Fibroblast of lung (primary cell): ENCODE measurements around the gene TCP11L2. TPM values are rescaled to one million over a fixed set of nuclear protein-coding genes. Genes with fewer than 3 reads are reported as not detected.
A peak's percentile ranks its signal among the peaks of the same experiment; 100 is the strongest.

ENCODE experiments used
- DNase-seq, 2 donors: peaks; one replicate each; pipeline versions ENCODE4 v3.0.0 to v3.0.0-alpha.2; 2010; ENCODE audit warnings: low read depth in 2 of 2
- H2AFZ ChIP-seq: 2 replicates; pipeline ENCODE4 v1.5.1; 2012; ENCODE audit warnings: low read length, control low read depth, inconsistent platforms
- H3K27ac ChIP-seq: 2 replicates; pipeline ENCODE4 v1.5.1; 2011; ENCODE audit warnings: low read length, control low read depth; ENCODE audit not compliant: insufficient read depth
- H3K27me3 ChIP-seq: 2 replicates; pipeline ENCODE4 v1.5.1; 2011; ENCODE audit warnings: mild to moderate bottlenecking, low read length; ENCODE audit not compliant: control insufficient read depth, insufficient read depth
- H3K36me3 ChIP-seq: 2 replicates; pipeline ENCODE4 v1.5.1; 2011; ENCODE audit warnings: low read length; ENCODE audit not compliant: control insufficient read depth, insufficient read depth
- H3K4me1 ChIP-seq: 2 replicates; pipeline ENCODE4 v1.5.1; 2011; ENCODE audit warnings: low read length; ENCODE audit not compliant: control insufficient read depth, insufficient read depth; ENCODE audit errors: extremely low read depth
- H3K4me2 ChIP-seq: 2 replicates; pipeline ENCODE4 v1.5.1; 2011; ENCODE audit warnings: low read length, control low read depth; ENCODE audit not compliant: insufficient read depth; ENCODE audit errors: extremely low read depth
- H3K4me3 ChIP-seq, 4 experiments: fragments of 200-600 bp in 1 of 4; sonication (generic) in 1 of 4; replicated peaks in 1 of 4; 2 replicates each; pipeline ENCODE4 v1.5.1; 2011 to 2016; ENCODE audit warnings: low read length in 4 of 4, low read depth in 3 of 4, mild to moderate bottlenecking in 3 of 4, control low read depth in 2 of 4, inconsistent platforms in 1 of 4, mixed read lengths in 1 of 4; ENCODE audit not compliant: insufficient read depth in 1 of 4; ENCODE audit errors: control extremely low read depth in 1 of 4
- H3K79me2 ChIP-seq: 2 replicates; pipeline ENCODE4 v1.5.1; 2012; ENCODE audit warnings: mild to moderate bottlenecking, low read length, inconsistent platforms; ENCODE audit not compliant: control insufficient read depth, insufficient read depth
- H3K9ac ChIP-seq: 2 replicates; pipeline ENCODE4 v1.5.1; 2011; ENCODE audit warnings: mild to moderate bottlenecking, low read length, control low read depth; ENCODE audit not compliant: insufficient read depth
- H3K9me3 ChIP-seq: 2 replicates; pipeline ENCODE4 v1.5.1; 2012; ENCODE audit warnings: low read depth, low read length; ENCODE audit not compliant: control insufficient read depth, insufficient read depth
- H4K20me1 ChIP-seq: 2 replicates; pipeline ENCODE4 v1.5.1; 2011; ENCODE audit warnings: low read length; ENCODE audit not compliant: control insufficient read depth, insufficient read depth; ENCODE audit errors: extremely low read depth
- EZH2 ChIP-seq: IDR thresholded peaks from 2 replicates; pipeline ENCODE4 v1.5.1; 2012; ENCODE audit warnings: low read length, control low read depth, mild to moderate bottlenecking; ENCODE audit errors: missing control alignments
- polyA plus RNA-seq, 2 donors: library from polyadenylated mRNA; depleted of rRNA in 1 of 2; stranded (reverse) in 1 of 2; unstranded in 1 of 2; fragments of >200 nt; gene quantifications; 2 replicates each; pipeline ENCODE4 v1.2.1, GENCODE V29; 2011 to 2012; ENCODE audit warnings: missing spikeins in 1 of 2
- total RNA-seq: library from RNA; depleted of rRNA; stranded (reverse); fragments of >200 nt; gene quantifications from 2 replicates; pipeline ENCODE4 v1.2.1, GENCODE V29; 2014
- TF ChIP-seq, protein P1 (sequence below), 2 donors: IDR thresholded peaks in 1 of 2; conservative IDR thresholded peaks in 1 of 2; 1 replicate in 1 of 2; 2 replicates in 1 of 2; pipeline ENCODE4 v1.5.1; 2011 to 2012; ENCODE audit warnings: low read length in 2 of 2, control low read depth in 1 of 2, inconsistent platforms in 1 of 2, low read depth in 1 of 2, mild to moderate bottlenecking in 1 of 2

TCP11L2 gene
- total and polyA plus RNA-seq, 2 donors (not counting 1 experiment from before 2014, with no cell fraction given): 23.6 to 82.6 TPM

DNA sequence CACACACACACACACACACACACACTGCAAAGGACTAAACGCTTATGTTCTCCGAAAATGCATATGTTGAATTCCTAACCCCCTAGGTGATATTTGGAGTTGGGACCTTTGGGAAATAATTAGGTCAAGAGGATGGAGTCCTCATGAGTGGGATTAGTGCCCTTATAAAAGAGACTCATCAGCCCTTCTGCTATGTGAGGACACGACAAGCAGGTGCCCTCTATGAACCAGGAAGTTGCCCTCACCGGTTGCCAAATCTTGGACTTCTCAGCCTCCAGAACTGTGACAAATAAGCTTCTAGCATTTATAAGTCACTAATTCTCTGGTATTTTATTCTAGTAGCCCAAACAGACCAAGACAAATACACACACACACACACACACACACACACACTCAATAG, 20.7 kb upstream of the TCP11L2 start:
- Histone ChIP-seq H3K4me3 (no peak overlapping the region), H3K4me2 (no peak overlapping the region), H3K27me3 (peaks cover 5% of the 10 kb centered on the region), H3K9me3 (no peaks in the 10 kb centered on the region), H3K4me1 (no peaks in the 10 kb centered on the region), H4K20me1 (no peaks in the 10 kb centered on the region), H3K9ac (no peak overlapping the region), H2AFZ (no peak overlapping the region), H3K27ac (no peak overlapping the region), H3K79me2 (no peaks in the 10 kb centered on the region), H3K36me3 (no peaks in the 10 kb centered on the region)
- TF ChIP-seq EZH2: no peak
- TF ChIP-seq, protein P1, sequence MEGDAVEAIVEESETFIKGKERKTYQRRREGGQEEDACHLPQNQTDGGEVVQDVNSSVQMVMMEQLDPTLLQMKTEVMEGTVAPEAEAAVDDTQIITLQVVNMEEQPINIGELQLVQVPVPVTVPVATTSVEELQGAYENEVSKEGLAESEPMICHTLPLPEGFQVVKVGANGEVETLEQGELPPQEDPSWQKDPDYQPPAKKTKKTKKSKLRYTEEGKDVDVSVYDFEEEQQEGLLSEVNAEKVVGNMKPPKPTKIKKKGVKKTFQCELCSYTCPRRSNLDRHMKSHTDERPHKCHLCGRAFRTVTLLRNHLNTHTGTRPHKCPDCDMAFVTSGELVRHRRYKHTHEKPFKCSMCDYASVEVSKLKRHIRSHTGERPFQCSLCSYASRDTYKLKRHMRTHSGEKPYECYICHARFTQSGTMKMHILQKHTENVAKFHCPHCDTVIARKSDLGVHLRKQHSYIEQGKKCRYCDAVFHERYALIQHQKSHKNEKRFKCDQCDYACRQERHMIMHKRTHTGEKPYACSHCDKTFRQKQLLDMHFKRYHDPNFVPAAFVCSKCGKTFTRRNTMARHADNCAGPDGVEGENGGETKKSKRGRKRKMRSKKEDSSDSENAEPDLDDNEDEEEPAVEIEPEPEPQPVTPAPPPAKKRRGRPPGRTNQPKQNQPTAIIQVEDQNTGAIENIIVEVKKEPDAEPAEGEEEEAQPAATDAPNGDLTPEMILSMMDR (conservative IDR thresholded peaks at IDR 0.05 in 1 of 2, IDR thresholded peaks at IDR 0.05 in 1 of 2; ENCODE audit: low read depth in 1 of 2, low read length in 2 of 2): no peak
- no peak for DNase-seq

DNA sequence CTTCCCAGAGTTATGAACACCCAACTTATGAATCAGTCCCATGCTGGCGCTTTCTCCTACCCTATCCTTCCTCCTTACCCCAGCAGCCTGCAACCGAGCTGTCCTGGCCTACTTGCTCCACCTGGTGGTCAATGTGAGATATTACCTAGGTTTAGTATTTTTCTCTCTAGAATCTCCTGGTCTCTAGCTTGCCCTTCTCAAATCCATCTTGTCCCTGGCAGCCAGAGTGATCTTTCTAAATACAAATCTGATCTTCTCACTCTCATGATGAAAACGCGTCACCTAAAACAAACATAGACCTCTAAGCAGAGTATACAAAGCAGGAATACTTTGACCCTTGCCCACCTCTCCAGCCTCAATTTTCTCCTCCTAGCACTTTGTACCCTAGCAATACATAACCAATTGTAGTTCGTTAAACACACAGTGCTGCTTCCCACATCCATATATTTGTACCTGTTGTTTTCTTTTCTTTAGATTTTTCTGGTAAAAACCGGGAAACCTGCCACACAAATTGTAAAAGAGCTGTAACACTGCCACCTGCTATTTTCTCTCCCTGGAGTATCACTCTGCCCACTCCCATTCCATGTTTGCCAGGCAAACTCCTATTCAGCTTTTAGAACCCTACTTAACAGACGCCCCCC, 20.0 kb upstream of the TCP11L2 start:
- no peak overlapping the region for H3K9ac ChIP-seq

DNA sequence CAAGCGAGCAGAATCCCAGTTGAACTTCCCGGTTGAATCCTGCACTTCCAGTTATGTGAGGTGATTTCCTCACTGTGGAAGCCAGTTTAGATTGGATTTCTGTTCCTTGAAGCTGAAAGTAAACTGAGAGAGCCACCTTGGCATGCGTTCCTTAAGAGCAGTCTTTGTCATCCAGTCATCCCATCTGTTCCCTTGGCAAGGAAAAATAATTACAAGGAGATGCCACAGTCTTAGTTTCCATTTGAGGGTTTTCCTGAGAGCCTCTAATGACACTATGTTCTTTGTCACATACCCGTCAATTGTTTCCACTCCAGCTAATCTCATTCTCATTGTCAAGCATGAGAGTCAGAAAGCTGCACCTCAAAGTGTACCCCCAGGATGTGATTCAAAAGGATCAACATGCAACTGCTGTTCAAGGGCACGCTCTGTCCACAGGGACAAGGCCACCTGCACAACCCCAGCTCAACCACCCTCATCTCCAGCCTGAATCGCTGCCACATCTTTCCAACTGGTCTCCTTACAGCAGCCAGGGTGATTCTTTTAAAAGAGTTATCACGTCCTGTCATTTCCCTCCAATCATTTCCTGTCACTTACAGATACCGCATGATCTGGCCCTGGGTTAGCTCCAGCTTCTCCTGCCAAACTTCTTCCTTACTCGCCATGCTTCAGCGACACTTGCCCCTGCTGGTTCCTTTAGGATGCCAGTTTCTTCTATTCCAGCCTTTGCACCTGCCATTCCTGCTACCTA, 18.0 kb upstream of the TCP11L2 start:
- no peak overlapping the region for H3K4me3 ChIP-seq
- no peaks in the 10 kb centered on the region for H4K20me1 ChIP-seq
- H3K9me3 ChIP-seq: no peaks in the 10 kb centered on the region
- peaks cover 3% of the 10 kb centered on the region for H3K4me1 ChIP-seq
- H3K9ac ChIP-seq: no peak overlapping the region
- no peaks in the 10 kb centered on the region for H3K79me2 ChIP-seq
- peak in 1 of 2 donors; percentile 3 for DNase-seq
- H3K27me3 ChIP-seq: no peaks in the 10 kb centered on the region
- H3K36me3 ChIP-seq: no peaks in the 10 kb centered on the region
- H2AFZ ChIP-seq: no peak overlapping the region
- TF ChIP-seq, protein P1 (conservative IDR thresholded peaks at IDR 0.05 in 1 of 2, IDR thresholded peaks at IDR 0.05 in 1 of 2; ENCODE audit: low read depth in 1 of 2, low read length in 2 of 2): no peak
- TF ChIP-seq EZH2: no peak
- H3K27ac ChIP-seq: no peak overlapping the region
- H3K4me2 ChIP-seq: no peak overlapping the region

More for the DNA sequence above, 20.0 kb upstream of the TCP11L2 start:
- Histone ChIP-seq H3K4me2 (no peak overlapping the region), H2AFZ (no peak overlapping the region), H4K20me1 (no peaks in the 10 kb centered on the region), H3K27me3 (peaks cover 5% of the 10 kb centered on the region), H3K79me2 (no peaks in the 10 kb centered on the region), H3K36me3 (no peaks in the 10 kb centered on the region), H3K4me3 (no peak overlapping the region), H3K4me1 (no peaks in the 10 kb centered on the region), H3K9me3 (no peaks in the 10 kb centered on the region), H3K27ac (no peak overlapping the region)
- peak; percentile 31 to 72 for DNase-seq
- TF ChIP-seq, protein P1 (conservative IDR thresholded peaks at IDR 0.05 in 1 of 2, IDR thresholded peaks at IDR 0.05 in 1 of 2; ENCODE audit: low read depth in 1 of 2, low read length in 2 of 2): peak; percentile 66 to 76
- TF ChIP-seq EZH2: no peak
